Measurements from ENCODE around the gene BARHL1. TPM values are rescaled to one million over a fixed set of nuclear protein-coding genes. Genes with fewer than 3 reads are reported as not detected.

The BARHL1 gene
- total RNA-seq, 2 donors from 2014 or later = not detected

DNA sequence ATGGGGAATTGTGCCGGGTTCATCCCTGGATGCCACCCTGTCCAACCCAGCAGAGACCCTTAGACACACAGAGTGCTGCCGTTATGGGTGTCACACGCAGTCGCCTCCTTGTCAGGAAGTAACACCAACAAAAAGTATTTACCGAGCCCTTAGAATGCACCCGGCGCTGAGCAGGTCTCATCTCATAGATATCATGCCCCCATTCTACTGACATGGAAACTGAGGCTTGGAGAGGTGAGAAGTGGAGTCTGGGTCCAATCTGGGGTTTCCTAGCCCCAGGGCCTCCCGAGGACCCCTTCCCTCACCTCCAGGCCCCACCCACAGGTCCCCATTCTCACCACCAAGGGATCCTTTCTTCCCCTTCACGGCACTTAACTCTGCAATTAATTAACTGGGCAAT lies 36.8 kb upstream of the BARHL1 start:
- Histone ChIP-seq H3K27ac (no peak overlapping the region), H3K9me3 (no peaks in the 10 kb centered on the region), H3K36me3 (no peaks in the 10 kb centered on the region), H3K27me3 (replicated peaks; ENCODE audit: insufficient read depth) (no peaks in the 10 kb centered on the region), H3K4me1 (ENCODE audit: control insufficient read depth in 1 of 2, low read depth in 2 of 2) (peaks cover 0 to 6% of the 10 kb centered on the region in 2 donors), H3K4me3 (no peak overlapping the region)
- no peak for TF ChIP-seq CTCF (IDR thresholded peaks at IDR 0.05)
- no peak for DNase-seq (ENCODE audit: low spot score)
- no peak for ATAC-seq (ENCODE audit: insufficient number of reproducible peaks, low FRiP score, low read depth)

DNA sequence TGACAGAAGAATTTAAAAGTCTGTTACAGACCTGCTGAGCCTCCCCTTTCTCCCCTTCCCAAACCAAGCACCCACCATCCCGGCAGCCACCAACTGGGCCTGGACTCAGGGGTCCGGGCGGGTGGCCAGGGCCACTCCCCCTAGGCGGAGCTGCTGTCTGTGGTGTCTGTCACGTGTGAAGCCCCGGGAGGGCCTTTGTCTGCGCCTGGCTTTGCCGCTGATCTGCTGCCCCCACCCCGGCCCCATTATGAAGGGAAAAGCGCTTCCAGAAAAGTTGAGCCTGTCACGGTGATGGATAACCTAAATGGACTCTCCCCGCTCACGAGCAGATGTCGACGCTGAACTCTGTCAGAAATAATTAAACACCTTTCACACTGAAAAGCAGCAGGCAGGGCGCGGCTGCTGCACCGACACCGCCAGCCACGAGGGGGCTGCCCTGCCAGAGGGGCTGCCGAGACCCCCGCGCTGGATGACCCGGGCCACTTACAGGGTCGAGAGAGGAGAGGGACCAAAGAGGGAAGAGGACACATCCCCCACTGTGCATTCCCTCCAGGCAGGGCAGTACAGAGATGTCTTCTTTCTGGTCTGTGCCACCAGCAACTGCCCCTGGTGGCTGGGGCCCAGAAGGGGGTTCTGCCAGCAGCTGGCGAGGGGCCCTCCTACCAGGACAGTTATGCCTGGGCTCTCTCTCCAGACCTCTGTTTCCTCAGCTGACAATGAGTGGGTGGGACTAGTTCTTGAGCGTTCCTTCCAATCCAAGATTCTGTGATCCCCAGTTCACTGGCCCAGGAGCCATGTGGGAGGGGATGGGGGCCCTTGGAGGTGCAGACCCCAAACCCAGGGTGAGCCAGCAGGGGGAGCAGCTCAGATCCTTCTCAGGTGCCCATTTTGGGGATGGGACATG lies 36.0 kb upstream of the BARHL1 start:
- TF ChIP-seq CTCF (IDR thresholded peaks at IDR 0.05) = no peak
- DNase-seq (ENCODE audit: low spot score) (no peak), ATAC-seq (ENCODE audit: insufficient number of reproducible peaks, low FRiP score, low read depth) (no peak)
- Histone ChIP-seq H3K27ac (no peak overlapping the region), H3K4me3 (no peak overlapping the region), H3K9me3 (no peaks in the 10 kb centered on the region), H3K4me1 (ENCODE audit: control insufficient read depth in 1 of 2, low read depth in 2 of 2) (peaks cover 0 to 6% of the 10 kb centered on the region in 2 donors), H3K36me3 (no peaks in the 10 kb centered on the region), H3K27me3 (replicated peaks; ENCODE audit: insufficient read depth) (no peaks in the 10 kb centered on the region)

GRCh38 chr9:132547052-132547431 lies 35.4 kb upstream of the BARHL1 start:
- Histone ChIP-seq H3K9me3 (no peaks in the 10 kb centered on the region), H3K36me3 (no peaks in the 10 kb centered on the region), H3K27me3 (replicated peaks; ENCODE audit: insufficient read depth) (no peaks in the 10 kb centered on the region), H3K4me3 (no peak overlapping the region), H3K27ac (no peak overlapping the region), H3K4me1 (ENCODE audit: control insufficient read depth in 1 of 2, low read depth in 2 of 2) (peaks cover 0 to 6% of the 10 kb centered on the region in 2 donors)
- DNase-seq (ENCODE audit: low spot score) (no peak), ATAC-seq (ENCODE audit: insufficient number of reproducible peaks, low FRiP score, low read depth) (no peak)
- no peak for TF ChIP-seq CTCF (IDR thresholded peaks at IDR 0.05)

DNA sequence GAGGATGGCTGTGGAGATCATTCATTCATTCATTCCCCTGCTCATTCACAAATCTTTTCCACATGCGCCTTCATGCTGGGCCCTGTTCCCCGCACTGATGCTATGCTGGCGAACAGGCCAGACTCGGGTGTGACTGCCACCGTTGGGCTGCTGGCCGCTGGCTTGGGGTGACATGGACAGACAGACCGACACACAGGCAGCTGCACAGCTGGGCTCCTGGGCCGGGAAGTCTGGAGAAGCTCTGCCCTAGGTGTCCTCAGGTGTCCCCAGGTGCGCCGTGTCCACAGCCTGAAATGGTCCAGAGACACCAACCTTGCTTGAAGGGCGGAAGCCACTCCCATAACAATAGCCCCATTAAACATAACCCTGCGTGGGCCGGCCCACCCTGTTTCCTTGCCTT lies 35.0 kb upstream of the BARHL1 start:
- DNase-seq (ENCODE audit: low spot score) (no peak), ATAC-seq (ENCODE audit: insufficient number of reproducible peaks, low FRiP score, low read depth) (no peak)
- H3K4me3 ChIP-seq = no peak overlapping the region
- H3K27me3 ChIP-seq (replicated peaks; ENCODE audit: insufficient read depth) = no peaks in the 10 kb centered on the region
- H3K27ac ChIP-seq = no peak overlapping the region
- TF ChIP-seq CTCF (IDR thresholded peaks at IDR 0.05) = no peak
- peaks cover 0 to 6% of the 10 kb centered on the region in 2 donors for H3K4me1 ChIP-seq (ENCODE audit: control insufficient read depth in 1 of 2, low read depth in 2 of 2)
- H3K9me3 ChIP-seq = no peaks in the 10 kb centered on the region
- H3K36me3 ChIP-seq = no peaks in the 10 kb centered on the region

- Histone ChIP-seq H3K27me3 (replicated peaks; ENCODE audit: insufficient read depth) (no peaks in the 10 kb centered on the region), H3K4me3 (no peak overlapping the region), H3K4me1 (ENCODE audit: control insufficient read depth in 1 of 2, low read depth in 2 of 2) (peaks cover 0 to 6% of the 10 kb centered on the region in 2 donors), H3K27ac (no peak overlapping the region), H3K36me3 (no peaks in the 10 kb centered on the region), H3K9me3 (no peaks in the 10 kb centered on the region)
- DNase-seq (ENCODE audit: low spot score) = no peak
- ATAC-seq (ENCODE audit: insufficient number of reproducible peaks, low FRiP score, low read depth) = no peak
- no peak for TF ChIP-seq CTCF (IDR thresholded peaks at IDR 0.05)
These were observed 34.3 kb upstream of the BARHL1 start for GRCh38 chr9:132547976-132548730.

Measured in thoracic aorta (tissue), 2 donors.